Coronary artery (tissue), 2 donors: ENCODE measurements around the gene CDC26.
"Not testable (repeated sequence)": the region's sequence is repeated elsewhere in the genome, so short reads cannot be mapped to it uniquely, and the experiment has no call there.

Source experiments
- DNase-seq: peaks from one replicate; pipeline ENCODE4 v3.0.0-alpha.2; 2017; ENCODE audit warnings: low spot score
- H3K27ac ChIP-seq, 2 donors: fragments of 200-600 bp; sonication (generic); one replicate each; pipeline ENCODE4 v1.5.1; 2016 to 2019
- H3K4me3 ChIP-seq: fragments of 200-600 bp; sonication (generic); 2 replicates; pipeline ENCODE4 v1.5.1; 2016; ENCODE audit warnings: mild to moderate bottlenecking, moderate library complexity
- CTCF ChIP-seq: fragments of 200-600 bp; sonication (generic); IDR thresholded peaks from one replicate; pipeline ENCODE4 v1.5.1; 2019; ENCODE audit warnings: antibody characterized with exemption

Gene CDC26

DNA sequence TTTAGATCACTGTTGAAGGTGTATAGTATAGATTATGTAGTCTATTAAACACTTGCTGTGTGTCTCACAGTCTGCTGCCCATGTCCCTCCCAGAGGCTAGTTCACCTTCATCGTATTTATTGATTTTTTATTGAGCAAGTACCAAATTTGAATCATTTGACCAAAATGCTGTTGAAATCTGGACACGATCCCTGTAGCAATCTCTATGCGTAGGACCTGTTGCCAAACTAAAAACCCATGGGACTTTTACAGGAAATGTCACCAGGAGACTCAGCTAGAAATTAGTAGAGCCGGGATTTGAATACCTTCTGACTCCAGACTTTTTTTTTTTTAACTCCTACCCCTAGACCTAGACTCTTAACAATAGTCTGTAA, 36.5 kb downstream of the CDC26 start:
- no peak for TF ChIP-seq CTCF
- no peak overlapping the region for H3K27ac ChIP-seq
- no peak for DNase-seq
- H3K4me3 ChIP-seq: no peak overlapping the region

DNA sequence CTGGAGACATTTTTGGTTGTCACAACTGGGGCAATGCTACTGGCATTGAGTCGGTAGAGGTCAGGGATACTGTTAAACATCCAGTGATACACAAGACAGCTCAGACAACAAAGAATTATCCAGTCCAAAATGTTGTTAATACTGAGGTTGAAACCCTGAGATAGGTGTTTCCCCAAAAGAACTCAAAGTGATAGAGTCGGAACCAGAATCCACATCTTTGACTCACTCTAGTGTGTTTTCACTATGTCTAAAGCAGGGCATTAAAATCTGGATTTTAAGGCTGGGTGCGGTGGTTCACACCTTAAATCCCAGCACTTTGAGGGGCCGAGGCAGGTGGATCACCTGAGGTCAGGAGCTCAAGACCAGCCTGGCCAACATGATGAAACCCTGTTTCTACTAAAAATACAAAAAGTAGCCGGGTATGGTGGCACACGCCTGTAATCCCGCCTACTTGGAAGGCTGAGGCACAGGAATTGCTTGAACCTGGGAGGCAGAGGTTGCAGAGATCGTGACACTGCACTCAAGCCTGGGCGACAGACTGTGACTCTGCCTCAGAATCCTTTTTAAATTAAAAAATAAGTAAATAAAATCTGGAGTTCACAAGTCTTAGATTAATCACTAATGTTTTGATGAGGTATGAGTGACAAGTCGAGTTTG, 37.0 kb downstream of the CDC26 start:
- TF ChIP-seq CTCF: no peak
- H3K27ac ChIP-seq: no peak overlapping the region
- H3K4me3 ChIP-seq: no peak overlapping the region
- DNase-seq: no peak

GRCh38 chr9:113237026-113237425, 38.3 kb downstream of the CDC26 start:
- no peak for TF ChIP-seq CTCF
- no peak for DNase-seq
- H3K27ac ChIP-seq: no peak overlapping the region

GRCh38 chr9:113235701-113236255, 39.6 kb downstream of the CDC26 start:
- H3K27ac ChIP-seq, H3K4me3 ChIP-seq, DNase-seq: not testable (repeated sequence)

More at GRCh38 chr9:113237026-113237425, 38.3 kb downstream of the CDC26 start:
- H3K4me3 ChIP-seq: no peak overlapping the region

DNA sequence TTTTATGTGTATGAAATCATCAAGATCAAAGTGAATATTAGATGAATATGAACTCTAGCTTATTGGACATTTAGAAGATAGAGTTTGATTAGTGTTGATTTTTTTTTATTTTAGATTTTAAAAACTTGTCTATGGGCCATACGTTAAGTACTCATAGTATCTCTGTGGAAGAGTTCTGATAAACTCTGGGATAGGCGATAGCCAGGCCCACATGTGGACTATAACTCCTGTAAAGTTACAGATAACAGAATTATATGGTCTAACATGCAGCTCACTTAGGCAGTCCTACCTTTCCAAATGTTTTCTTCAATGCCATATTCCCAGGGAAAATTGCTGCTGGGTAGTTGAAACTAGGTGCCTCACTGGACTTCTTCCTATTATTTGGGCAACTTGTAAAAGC, 43.7 kb downstream of the CDC26 start:
- Histone ChIP-seq H3K27ac (no peak overlapping the region), H3K4me3 (no peak overlapping the region)
- TF ChIP-seq CTCF: no peak
- no peak for DNase-seq

DNA sequence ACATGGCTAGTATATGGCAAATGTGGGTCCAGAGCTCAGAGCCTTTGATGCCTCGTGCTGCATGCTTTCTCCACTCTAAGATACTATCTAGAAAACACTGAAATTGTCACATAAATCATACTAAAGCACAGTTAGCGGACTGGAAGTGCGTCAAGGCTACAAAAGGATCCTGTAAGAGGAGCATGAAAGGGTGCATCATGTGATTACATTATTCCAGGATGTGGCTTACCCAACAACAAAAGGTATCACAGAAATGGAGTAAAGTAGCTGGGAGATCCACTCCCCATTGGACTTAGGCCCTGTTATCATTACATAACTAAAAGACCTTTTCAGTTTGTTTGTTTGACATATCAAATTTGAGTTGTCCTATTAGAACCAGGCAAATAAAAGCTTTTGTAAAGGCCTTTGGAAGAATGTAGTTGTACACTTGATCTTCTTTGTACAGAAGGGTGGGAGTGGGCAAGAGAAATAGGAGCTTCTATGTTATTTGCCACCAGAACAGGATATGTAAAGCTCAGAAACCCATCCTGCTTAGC, 47.2 kb downstream of the CDC26 start:
- TF ChIP-seq CTCF: no peak
- Histone ChIP-seq H3K4me3 (no peak overlapping the region), H3K27ac (no peak overlapping the region)
- DNase-seq: no peak

- Histone ChIP-seq H3K27ac (no peak overlapping the region), H3K4me3 (no peak overlapping the region)
- no peak for DNase-seq
- TF ChIP-seq CTCF: no peak
Measured at GRCh38 chr9:113227436-113227835, 47.9 kb downstream of the CDC26 start.
